Gastrocnemius medialis (tissue), 4 donors: ENCODE results near the gene ASAP3.

Experiments
- CTCF ChIP-seq, 5 experiments: fragments of 450-650 bp in 3 of 5; fragments of 200-600 bp in 2 of 5; sonication (generic) in 2 of 5; IDR thresholded peaks in 4 of 5; conservative IDR thresholded peaks in 1 of 5; 1 replicate in 4 of 5; 2 replicates in 1 of 5; pipeline ENCODE4 v1.5.1; 2016 to 2019; ENCODE audit warnings: antibody characterized with exemption in 5 of 5, mild to moderate bottlenecking in 3 of 5, moderate library complexity in 3 of 5
- POLR2A ChIP-seq, 2 donors: fragments of 450-650 bp; IDR thresholded peaks; one replicate each; pipeline ENCODE4 v1.6.1; 2017; ENCODE audit warnings: antibody characterized with exemption in 2 of 2, mild to moderate bottlenecking in 2 of 2, moderate library complexity in 2 of 2

GRCh38 chr1:23517581-23517980 lies 33.6 kb upstream of the ASAP3 start:
- TF ChIP-seq CTCF (IDR thresholded peaks at IDR 0.05 in 4 of 5, conservative IDR thresholded peaks at IDR 0.05 in 1 of 5) (no peak), POLR2A (IDR thresholded peaks at IDR 0.05) (no peak)
